ENCODE measurements around the gene C10orf67.
"Not testable (repeated sequence)": the region's sequence is repeated elsewhere in the genome, so short reads cannot be mapped to it uniquely, and the experiment has no call there.

DNA sequence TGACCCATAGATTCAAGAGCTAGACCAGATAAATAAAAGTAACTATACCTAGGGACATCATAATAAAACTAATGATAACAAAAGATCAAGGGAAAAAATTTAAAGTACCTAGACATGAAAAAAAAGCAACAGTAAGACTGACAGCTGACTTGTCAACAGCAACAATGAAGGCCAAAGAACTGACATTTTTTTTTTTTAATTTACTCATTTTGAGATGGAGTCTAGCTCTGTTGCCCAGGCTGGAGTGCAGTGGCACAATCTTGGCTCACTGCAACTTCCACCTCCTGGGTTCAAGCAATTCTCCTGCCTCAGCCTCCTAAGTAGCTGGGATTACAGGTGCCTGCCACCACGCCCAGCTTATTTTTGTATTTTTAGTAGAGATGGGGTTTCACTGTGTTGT, 102.8 kb downstream of the C10orf67 start:
- not testable (repeated sequence) for TF ChIP-seq CTCF, EP300, POLR2A (IDR thresholded peaks at IDR 0.05)

Data from sigmoid colon (tissue), 4 donors.